Activated T-cell treated with anti-CD3 and anti-CD28 coated beads, Interleukin-2, amount 50 U/mL, for 4 hours (primary cell): ENCODE data around the gene TIGD4. TPM values are rescaled to one million over a fixed set of nuclear protein-coding genes. Genes with fewer than 3 reads are reported as not detected.

Experiments
- ATAC-seq, 2 donors: fragments of 200-7000 bp; cut with Tn5 transposase; one replicate each; pipeline ENCODE4 v1.10.0; 2021
- DNase-seq: peaks from one replicate; pipeline ENCODE4 v3.0.0-alpha.2; 2020
- H3K27me3 Mint-ChIP-seq: one replicate; pipeline ENCODE4 v1.8.0; 2021; ENCODE audit warnings: low read depth, mixed read lengths
- H3K36me3 Mint-ChIP-seq: one replicate; pipeline ENCODE4 v1.8.0; 2022; ENCODE audit warnings: mixed read lengths; ENCODE audit not compliant: insufficient read depth
- H3K4me1 Mint-ChIP-seq: one replicate; pipeline ENCODE4 v1.8.0; 2021; ENCODE audit warnings: low read depth, mixed read lengths
- H3K4me3 Mint-ChIP-seq: one replicate; pipeline ENCODE4 v1.8.0; 2021; ENCODE audit warnings: mild to moderate bottlenecking, moderate library complexity, mixed read lengths
- H3K9me3 Mint-ChIP-seq: one replicate; pipeline ENCODE4 v1.8.0; 2021; ENCODE audit warnings: mixed read lengths
- total RNA-seq, 3 donors: library from RNA; stranded (reverse); gene quantifications; one replicate each; pipeline ENCODE4 v1.2.1, GENCODE V29; 2021

TIGD4 gene
- total RNA-seq = under 1 TPM; 0.28 to 0.38 (median 0.32) TPM

- peak; percentile 91 to 92 for ATAC-seq
- peak; percentile 92 for DNase-seq
- H3K27me3 Mint-ChIP-seq = no peaks in the 10 kb centered on the region
- H3K4me1 Mint-ChIP-seq = peaks cover 43% of the 10 kb centered on the region
- no peaks in the 10 kb centered on the region for H3K9me3 Mint-ChIP-seq
- peak within 1 kb of the TSS; percentile 100 for H3K4me3 Mint-ChIP-seq
- peaks cover 2% of the 10 kb centered on the region for H3K36me3 Mint-ChIP-seq
Measured at GRCh38 chr4:152779513-152780266, at the start of gene TIGD4, which contains the start of gene ARFIP1. Gene TIGD4 (minus strand): TSS chr4:152779730. CDS start chr4:152771004, 8,726 bp downstream. Gene ARFIP1 (plus strand): TSS chr4:152779954. CDS start chr4:152829634, 49,680 bp downstream.

GRCh38 chr4:152828122-152828521 is 48.6 kb upstream of the TIGD4 start:
- H3K36me3 Mint-ChIP-seq = peaks cover 33% of the 10 kb centered on the region
- ATAC-seq = no peak

GRCh38 chr4:152825336-152825735 is 45.8 kb upstream of the TIGD4 start:
- DNase-seq = no peak
- Mint-ChIP-seq H3K9me3 (peaks cover 29% of the 10 kb centered on the region), H3K36me3 (peaks cover 22% of the 10 kb centered on the region), H3K27me3 (no peaks in the 10 kb centered on the region), H3K4me1 (no peaks in the 10 kb centered on the region), H3K4me3 (no peak overlapping the region)
- no peak for ATAC-seq

More at GRCh38 chr4:152828122-152828521, 48.6 kb upstream of the TIGD4 start:
- Mint-ChIP-seq H3K4me3 (no peak overlapping the region), H3K9me3 (peaks cover 21% of the 10 kb centered on the region), H3K27me3 (no peaks in the 10 kb centered on the region), H3K4me1 (no peaks in the 10 kb centered on the region)
- no peak for DNase-seq

- peaks cover 29% of the 10 kb centered on the region for H3K9me3 Mint-ChIP-seq
- peaks cover 21% of the 10 kb centered on the region for H3K36me3 Mint-ChIP-seq
- ATAC-seq = no peak
- no peak overlapping the region for H3K4me3 Mint-ChIP-seq
- no peaks in the 10 kb centered on the region for H3K27me3 Mint-ChIP-seq
- no peaks in the 10 kb centered on the region for H3K4me1 Mint-ChIP-seq
- DNase-seq = no peak
Measured at GRCh38 chr4:152824561-152824960, 45.0 kb upstream of the TIGD4 start.

- H3K4me1 Mint-ChIP-seq = peaks cover 5% of the 10 kb centered on the region
- H3K27me3 Mint-ChIP-seq = no peaks in the 10 kb centered on the region
- no peak overlapping the region for H3K4me3 Mint-ChIP-seq
- ATAC-seq = no peak
- peaks cover 19% of the 10 kb centered on the region for H3K36me3 Mint-ChIP-seq
- H3K9me3 Mint-ChIP-seq = peaks cover 33% of the 10 kb centered on the region
- no peak for DNase-seq
Measured at GRCh38 chr4:152822323-152822722, 42.8 kb upstream of the TIGD4 start.

- Mint-ChIP-seq H3K4me3 (no peak overlapping the region), H3K27me3 (no peaks in the 10 kb centered on the region), H3K4me1 (peaks cover 15% of the 10 kb centered on the region), H3K36me3 (peaks cover 32% of the 10 kb centered on the region), H3K9me3 (peaks cover 36% of the 10 kb centered on the region)
- ATAC-seq (no peak), DNase-seq (no peak)
Measured at GRCh38 chr4:152820073-152820472, 40.5 kb upstream of the TIGD4 start.

GRCh38 chr4:152819026-152819645 is 39.6 kb upstream of the TIGD4 start:
- Mint-ChIP-seq H3K4me3 (no peak overlapping the region), H3K36me3 (peaks cover 37% of the 10 kb centered on the region)

GRCh38 chr4:152817331-152817730 is 37.8 kb upstream of the TIGD4 start:
- Mint-ChIP-seq H3K4me3 (no peak overlapping the region), H3K4me1 (peaks cover 15% of the 10 kb centered on the region), H3K36me3 (peaks cover 51% of the 10 kb centered on the region), H3K27me3 (no peaks in the 10 kb centered on the region), H3K9me3 (peaks cover 51% of the 10 kb centered on the region)
- DNase-seq (no peak), ATAC-seq (no peak)

More at GRCh38 chr4:152819026-152819645, 39.6 kb upstream of the TIGD4 start:
- DNase-seq (no peak), ATAC-seq (no peak)
- Mint-ChIP-seq H3K9me3 (peaks cover 35% of the 10 kb centered on the region), H3K27me3 (no peaks in the 10 kb centered on the region), H3K4me1 (peaks cover 15% of the 10 kb centered on the region)

- peaks cover 47% of the 10 kb centered on the region for H3K9me3 Mint-ChIP-seq
- DNase-seq (no peak), ATAC-seq (no peak)
- no peak overlapping the region for H3K4me3 Mint-ChIP-seq
- H3K27me3 Mint-ChIP-seq = no peaks in the 10 kb centered on the region
- H3K36me3 Mint-ChIP-seq = peaks cover 58% of the 10 kb centered on the region
- H3K4me1 Mint-ChIP-seq = peaks cover 15% of the 10 kb centered on the region
Measured at GRCh38 chr4:152815078-152815477, 35.5 kb upstream of the TIGD4 start.

GRCh38 chr4:152810715-152811287 is 31.3 kb upstream of the TIGD4 start:
- peaks cover 15% of the 10 kb centered on the region for H3K4me1 Mint-ChIP-seq
- H3K36me3 Mint-ChIP-seq = peaks cover 36% of the 10 kb centered on the region
- H3K4me3 Mint-ChIP-seq = no peak overlapping the region
- ATAC-seq (no peak), DNase-seq (no peak)
- peaks cover 28% of the 10 kb centered on the region for H3K9me3 Mint-ChIP-seq
- H3K27me3 Mint-ChIP-seq = no peaks in the 10 kb centered on the region

GRCh38 chr4:152808670-152809069 is 29.1 kb upstream of the TIGD4 start:
- peaks cover 20% of the 10 kb centered on the region for H3K36me3 Mint-ChIP-seq
- DNase-seq = no peak
- no peak overlapping the region for H3K4me3 Mint-ChIP-seq
- peaks cover 15% of the 10 kb centered on the region for H3K4me1 Mint-ChIP-seq
- H3K9me3 Mint-ChIP-seq = peaks cover 15% of the 10 kb centered on the region
- ATAC-seq = no peak
- no peaks in the 10 kb centered on the region for H3K27me3 Mint-ChIP-seq

GRCh38 chr4:152807294-152807829 is 27.8 kb upstream of the TIGD4 start:
- peaks cover 11% of the 10 kb centered on the region for H3K36me3 Mint-ChIP-seq
- peaks cover 15% of the 10 kb centered on the region for H3K4me1 Mint-ChIP-seq
- ATAC-seq (peak; percentile 66 to 79), DNase-seq (no peak)
- H3K27me3 Mint-ChIP-seq = no peaks in the 10 kb centered on the region
- H3K9me3 Mint-ChIP-seq = peaks cover 4% of the 10 kb centered on the region
- no peak overlapping the region for H3K4me3 Mint-ChIP-seq

GRCh38 chr4:152806501-152807125 is 27.1 kb upstream of the TIGD4 start:
- Mint-ChIP-seq H3K9me3 (no peaks in the 10 kb centered on the region), H3K36me3 (peaks cover 7% of the 10 kb centered on the region), H3K4me3 (no peak overlapping the region), H3K4me1 (peaks cover 15% of the 10 kb centered on the region), H3K27me3 (no peaks in the 10 kb centered on the region)
- DNase-seq (no peak), ATAC-seq (no peak)

- H3K4me3 Mint-ChIP-seq = no peak overlapping the region
- H3K9me3 Mint-ChIP-seq = no peaks in the 10 kb centered on the region
- no peak for ATAC-seq
- peaks cover 16% of the 10 kb centered on the region for H3K4me1 Mint-ChIP-seq
- no peaks in the 10 kb centered on the region for H3K27me3 Mint-ChIP-seq
- peaks cover 2% of the 10 kb centered on the region for H3K36me3 Mint-ChIP-seq
- no peak for DNase-seq
Measured at GRCh38 chr4:152805818-152806217, 26.3 kb upstream of the TIGD4 start.
